Left lung (tissue), 10 donors: ENCODE data around the gene SMARCA2. TPM values are rescaled to one million over a fixed set of nuclear protein-coding genes. Genes with fewer than 3 reads are reported as not detected.

Source experiments
- ATAC-seq: fragments of 200-7000 bp; cut with Tn5 transposase; one replicate; pipeline ENCODE4 v1.9.1; 2020; ENCODE audit warnings: moderate library complexity
- DNase-seq, 4 donors: peaks; one replicate each; pipeline ENCODE4 v3.0.0-alpha.2; 2013 to 2020
- H3K27ac ChIP-seq, 2 donors: fragments of 200-600 bp; sonication (generic) in 1 of 2; one replicate each; pipeline versions ENCODE4 v1.5.0 to v1.8.0; 2020 to 2021
- H3K27me3 ChIP-seq, 2 donors: fragments of 200-600 bp; sonication (generic) in 1 of 2; one replicate each; pipeline versions ENCODE4 v1.5.0 to v1.8.0; 2020 to 2021
- H3K36me3 ChIP-seq, 2 donors: fragments of 200-600 bp; sonication (generic) in 1 of 2; one replicate each; pipeline versions ENCODE4 v1.5.0 to v1.8.0; 2020 to 2021
- H3K4me1 ChIP-seq, 2 donors: fragments of 200-600 bp; one replicate each; pipeline ENCODE4 v1.8.0; 2021
- H3K4me3 ChIP-seq, 2 donors: fragments of 200-600 bp; sonication (generic) in 1 of 2; one replicate each; pipeline versions ENCODE4 v1.5.0 to v1.8.0; 2020 to 2021; ENCODE audit warnings: mild to moderate bottlenecking in 1 of 2
- H3K9me3 ChIP-seq, 2 donors: fragments of 200-600 bp; sonication (generic) in 1 of 2; one replicate each; pipeline versions ENCODE4 v1.5.0 to v1.8.0; 2020 to 2021
- intact Hi-C, 2 donors: fragments of 100-400 bp; cut with DNase I; formaldehyde crosslinking; loops; one replicate each; pipeline versions ENCODE4 v1.11.2 to v1.14.2; 2022
- polyA plus RNA-seq, 6 donors: library from polyadenylated mRNA; unstranded; fragments of 120-200 nt; gene quantifications; one replicate each; pipeline ENCODE4 v1.2.1, GENCODE V29; 2013; ENCODE audit not compliant: insufficient read length in 6 of 6
- total RNA-seq, 2 donors: library from RNA; stranded (reverse); fragmentation: NEBNext Ultra II Directional; extraction: Animal tissue kit (Norgen Biotek cat#: 25700); gene quantifications; one replicate each; pipeline ENCODE4 v1.2.1, GENCODE V29; 2021
- TF ChIP-seq, protein P1 (sequence below), 2 donors: fragments of 200-600 bp; sonication (generic) in 1 of 2; IDR thresholded peaks; one replicate each; pipeline versions ENCODE4 v1.5.0 to v1.8.0; 2021; ENCODE audit warnings: antibody characterized with exemption in 2 of 2
- donor health status: DM: no; HTN: yes; CAD: no.
- donor health status: DM: no; HTN: no; CAD: no.

Gene SMARCA2
- total and polyA plus RNA-seq, 8 donors, result 110 to 207 (median 152) TPM

DNA sequence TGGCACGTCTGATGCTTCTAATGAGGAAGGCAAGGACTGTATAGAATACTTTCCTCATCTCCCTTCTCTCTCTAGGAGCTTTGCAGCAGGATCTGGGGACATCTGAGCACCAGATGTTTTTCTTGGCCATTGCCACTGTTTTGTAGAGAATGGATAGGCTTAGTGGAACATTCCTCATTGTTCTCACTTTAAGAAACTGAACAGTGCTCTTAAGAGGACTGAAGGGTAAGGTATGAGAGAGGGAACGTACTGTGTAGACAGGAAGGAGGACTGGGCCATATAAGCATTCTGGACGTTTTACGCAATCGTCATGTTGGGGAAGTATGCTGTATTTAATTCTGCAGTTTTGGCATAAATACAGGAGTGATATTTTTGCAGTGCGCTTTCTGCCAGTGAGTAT, 70.6 kb downstream of the SMARCA2 start:
- no peaks in the 10 kb centered on the region for H3K27me3 ChIP-seq
- peaks cover 0 to 87% of the 10 kb centered on the region in 2 donors for H3K36me3 ChIP-seq
- intact Hi-C loops, result no loop called here
- H3K9me3 ChIP-seq, result no peaks in the 10 kb centered on the region
- DNase-seq (no peak), ATAC-seq (no peak)
- TF ChIP-seq, protein P1, sequence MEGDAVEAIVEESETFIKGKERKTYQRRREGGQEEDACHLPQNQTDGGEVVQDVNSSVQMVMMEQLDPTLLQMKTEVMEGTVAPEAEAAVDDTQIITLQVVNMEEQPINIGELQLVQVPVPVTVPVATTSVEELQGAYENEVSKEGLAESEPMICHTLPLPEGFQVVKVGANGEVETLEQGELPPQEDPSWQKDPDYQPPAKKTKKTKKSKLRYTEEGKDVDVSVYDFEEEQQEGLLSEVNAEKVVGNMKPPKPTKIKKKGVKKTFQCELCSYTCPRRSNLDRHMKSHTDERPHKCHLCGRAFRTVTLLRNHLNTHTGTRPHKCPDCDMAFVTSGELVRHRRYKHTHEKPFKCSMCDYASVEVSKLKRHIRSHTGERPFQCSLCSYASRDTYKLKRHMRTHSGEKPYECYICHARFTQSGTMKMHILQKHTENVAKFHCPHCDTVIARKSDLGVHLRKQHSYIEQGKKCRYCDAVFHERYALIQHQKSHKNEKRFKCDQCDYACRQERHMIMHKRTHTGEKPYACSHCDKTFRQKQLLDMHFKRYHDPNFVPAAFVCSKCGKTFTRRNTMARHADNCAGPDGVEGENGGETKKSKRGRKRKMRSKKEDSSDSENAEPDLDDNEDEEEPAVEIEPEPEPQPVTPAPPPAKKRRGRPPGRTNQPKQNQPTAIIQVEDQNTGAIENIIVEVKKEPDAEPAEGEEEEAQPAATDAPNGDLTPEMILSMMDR (IDR thresholded peaks at IDR 0.05), result no peak
- no peak overlapping the region for H3K4me3 ChIP-seq
- H3K27ac ChIP-seq, result no peak overlapping the region
- H3K4me1 ChIP-seq, result no peaks in the 10 kb centered on the region

- Histone ChIP-seq H3K9me3 (no peaks in the 10 kb centered on the region), H3K27ac (no peak overlapping the region), H3K27me3 (no peaks in the 10 kb centered on the region), H3K4me1 (no peaks in the 10 kb centered on the region), H3K36me3 (peaks cover 0 to 89% of the 10 kb centered on the region in 2 donors), H3K4me3 (no peak overlapping the region)
- intact Hi-C loops, result no loop called here
- TF ChIP-seq, protein P1 (IDR thresholded peaks at IDR 0.05), result no peak
- ATAC-seq (no peak), DNase-seq (no peak)
Measured at GRCh38 chr9:2086116-2086515, 71.0 kb downstream of the SMARCA2 start.

GRCh38 chr9:2086971-2087370, 71.8 kb downstream of the SMARCA2 start:
- TF ChIP-seq, protein P1 (IDR thresholded peaks at IDR 0.05), result no peak
- no peak for ATAC-seq
- Histone ChIP-seq H3K4me1 (no peaks in the 10 kb centered on the region), H3K9me3 (no peaks in the 10 kb centered on the region), H3K4me3 (no peak overlapping the region), H3K36me3 (peaks cover 0 to 89% of the 10 kb centered on the region in 2 donors), H3K27ac (no peak overlapping the region), H3K27me3 (no peaks in the 10 kb centered on the region)
- intact Hi-C loops, result no loop called here
- DNase-seq, result no peak

DNA sequence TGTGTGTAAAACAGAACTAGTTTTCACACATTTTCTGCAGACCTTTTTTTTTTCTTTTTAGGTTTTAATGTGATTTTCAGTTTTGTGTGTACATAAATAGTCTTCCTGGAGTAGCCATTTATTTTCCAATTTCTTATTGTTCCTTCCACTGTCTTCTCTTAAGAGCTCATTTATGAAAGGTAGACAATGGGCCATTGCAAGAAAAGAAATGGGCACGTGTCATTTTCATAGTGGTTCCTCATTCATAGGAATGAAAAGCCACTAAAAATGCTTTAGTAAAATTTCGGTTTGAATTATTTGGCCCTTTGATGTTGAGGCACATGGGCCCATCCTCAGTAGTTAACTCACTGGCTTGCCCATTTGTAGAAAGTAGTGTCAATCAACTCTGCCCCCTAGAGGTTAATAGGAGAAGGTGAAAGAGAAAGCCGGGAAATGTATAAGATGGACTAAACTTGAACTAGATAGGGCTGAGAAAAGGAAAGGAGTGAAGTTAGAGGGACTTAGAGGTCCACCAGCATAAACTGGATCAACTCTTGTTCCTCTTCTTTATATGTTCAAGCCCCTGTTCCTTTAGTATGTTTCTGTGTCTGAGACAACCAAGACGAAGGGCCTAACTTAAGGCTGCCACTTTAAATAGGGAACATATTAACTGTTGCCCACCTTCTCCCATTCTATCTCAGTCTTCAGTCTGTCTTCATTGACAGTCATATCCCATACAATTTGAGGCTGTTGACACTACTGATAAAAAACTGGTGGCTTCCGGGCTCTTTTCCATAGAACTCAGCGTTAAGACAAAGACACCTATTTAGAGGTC, 72.6 kb downstream of the SMARCA2 start:
- Histone ChIP-seq H3K9me3 (no peaks in the 10 kb centered on the region), H3K27ac (no peak overlapping the region), H3K4me1 (no peaks in the 10 kb centered on the region), H3K4me3 (no peak overlapping the region), H3K36me3 (peaks cover 0 to 86% of the 10 kb centered on the region in 2 donors), H3K27me3 (no peaks in the 10 kb centered on the region)
- intact Hi-C loops, result no loop called here
- TF ChIP-seq, protein P1 (IDR thresholded peaks at IDR 0.05), result peak; percentile 49 to 65
- peak; percentile 82 for ATAC-seq
- no peak for DNase-seq

DNA sequence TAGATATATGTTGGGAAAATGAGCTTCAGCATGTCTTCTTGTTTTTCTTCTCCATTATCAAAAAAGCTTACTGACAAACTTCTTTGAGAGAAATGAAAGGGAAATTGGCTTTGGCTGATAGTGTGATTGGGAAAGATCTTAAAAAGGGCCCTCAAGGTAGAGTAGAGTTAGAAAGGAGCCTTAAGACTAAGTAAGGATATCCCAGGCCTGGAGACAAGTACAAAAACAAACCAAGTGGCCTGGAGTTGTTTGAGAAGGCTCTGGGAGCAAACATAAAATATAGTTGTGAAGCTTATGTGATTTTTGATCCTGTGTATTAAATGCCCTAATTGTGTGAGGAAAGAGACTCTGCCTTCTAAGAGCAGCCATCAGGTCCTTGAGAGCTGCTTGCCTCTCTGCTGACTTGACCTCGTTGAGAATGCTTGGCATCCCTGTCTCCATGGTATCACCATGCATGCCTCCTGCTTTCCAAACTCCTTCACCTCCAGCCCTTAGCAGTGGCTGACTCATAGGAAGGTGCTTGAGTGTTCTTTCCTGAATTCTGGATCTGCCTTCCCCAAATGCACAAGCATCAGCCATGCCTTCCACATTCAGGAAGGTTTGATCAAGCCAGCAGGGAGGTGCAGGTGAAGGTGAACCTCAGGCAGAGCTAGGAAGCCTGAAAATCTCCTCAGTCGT, 78.9 kb downstream of the SMARCA2 start:
- no peaks in the 10 kb centered on the region for H3K4me1 ChIP-seq
- peak in 2 of 4 donors; percentile 30 to 70 for DNase-seq
- H3K27ac ChIP-seq, result peak overlapping the region; percentile 63 to 68
- peaks cover 0 to 77% of the 10 kb centered on the region in 2 donors for H3K36me3 ChIP-seq
- H3K4me3 ChIP-seq, result no peak overlapping the region
- no peaks in the 10 kb centered on the region for H3K9me3 ChIP-seq
- intact Hi-C loops, result no loop called here
- ATAC-seq, result peak; percentile 97
- H3K27me3 ChIP-seq, result no peaks in the 10 kb centered on the region
- TF ChIP-seq, protein P1 (IDR thresholded peaks at IDR 0.05), result no peak
